H1 (cell line): ENCODE results near the gene TNFRSF1A. TPM values are rescaled to one million over a fixed set of nuclear protein-coding genes. Genes with fewer than 3 reads are reported as not detected.

Experiments used
- CTCF ChIA-PET: fragments of 300-600 bp; sonication (Branson Sonifier 250); formaldehyde crosslinking; loops from one replicate; lab custom pipeline; 2021; ENCODE audit not compliant: partially characterized antibody; lab: Charles Lee
- POLR2A ChIA-PET: fragments of 300-600 bp; sonication (Branson Sonifier 250); formaldehyde crosslinking; loops from one replicate; lab custom pipeline; 2021; ENCODE audit warnings: inconsistent platforms; ENCODE audit not compliant: partially characterized antibody; lab: Charles Lee
- DNase-seq, 2 experiments: peaks; one replicate each; pipeline versions ENCODE4 v3.0.0 to v3.0.0-alpha.2; 2010 to 2022; ENCODE audit warnings: low spot score in 2 of 2, low read depth in 1 of 2, mixed read lengths in 1 of 2
- FAIRE-seq: peaks from 2 replicates; lab custom pipeline; 2011; peaks lifted over from hg19 to GRCh38; lab: Jason Lieb, UNC
- H2AFZ ChIP-seq: 2 replicates; pipeline ENCODE4 v1.8.1; 2012; ENCODE audit warnings: low read length, inconsistent platforms
- H2AK5ac ChIP-seq: 2 replicates; pipeline ENCODE4 v1.6.1; 2013; ENCODE audit warnings: low read depth, low read length
- H2BK120ac ChIP-seq: replicated peaks from 2 replicates; pipeline ENCODE3; 2013; ENCODE audit warnings: low read depth, low read length, inconsistent platforms
- H2BK12ac ChIP-seq: 2 replicates; pipeline ENCODE4 v1.6.1; 2013; ENCODE audit warnings: low read depth, low read length
- H2BK15ac ChIP-seq: 2 replicates; pipeline ENCODE4 v1.6.1; 2013; ENCODE audit warnings: low read length
- H2BK20ac ChIP-seq: 2 replicates; pipeline ENCODE4 v1.6.1; 2013; ENCODE audit warnings: low read length
- H2BK5ac ChIP-seq: 2 replicates; pipeline ENCODE4 v1.6.1; 2013; ENCODE audit warnings: low read depth, low read length
- H3K14ac ChIP-seq: 2 replicates; pipeline ENCODE4 v1.6.1; 2013; ENCODE audit warnings: inconsistent platforms; ENCODE audit not compliant: insufficient read length
- H3K18ac ChIP-seq: 2 replicates; pipeline ENCODE4 v1.6.1; 2013; ENCODE audit warnings: low read length; ENCODE audit errors: extremely low read depth
- H3K23ac ChIP-seq: 2 replicates; pipeline ENCODE4 v1.6.1; 2013; ENCODE audit warnings: inconsistent platforms; ENCODE audit not compliant: insufficient read length
- H3K23me2 ChIP-seq: 2 replicates; pipeline ENCODE4 v1.6.1; 2013; ENCODE audit warnings: low read depth, low read length
- H3K27ac ChIP-seq: 2 replicates; pipeline ENCODE4 v1.6.1; 2011; ENCODE audit warnings: low read depth, low read length, inconsistent platforms
- H3K27me3 ChIP-seq, 4 experiments: replicated peaks in 1 of 4; 1 replicate in 1 of 4; 2 replicates in 3 of 4; pipeline versions ENCODE4 v1.6.1 to v1.8.1; 2011 to 2013; ENCODE audit warnings: low read length in 3 of 4, mild to moderate bottlenecking in 3 of 4, inconsistent platforms in 2 of 4, mixed read lengths in 2 of 4, moderate library complexity in 1 of 4; ENCODE audit not compliant: control insufficient read depth in 3 of 4, insufficient read depth in 3 of 4; ENCODE audit errors: extremely low read depth in 1 of 4
- H3K36me3 ChIP-seq, 4 experiments: 2 replicates each; pipeline versions ENCODE4 v1.6.1 to v1.8.1; 2011 to 2013; ENCODE audit warnings: mild to moderate bottlenecking in 4 of 4, low read length in 3 of 4, moderate library complexity in 2 of 4, control low read depth in 1 of 4, inconsistent platforms in 1 of 4; ENCODE audit not compliant: insufficient read depth in 4 of 4, control insufficient read depth in 2 of 4
- H3K4ac ChIP-seq: replicated peaks from 2 replicates; pipeline ENCODE3; 2013; ENCODE audit warnings: low read length, low read depth, mixed read lengths, inconsistent platforms; ENCODE audit not compliant: insufficient read length
- H3K4me1 ChIP-seq, 4 experiments: replicated peaks in 1 of 4; 1 replicate in 1 of 4; 2 replicates in 3 of 4; pipeline versions ENCODE4 v1.6.1 to v1.8.1; 2011 to 2013; ENCODE audit warnings: low read length in 3 of 4, inconsistent platforms in 2 of 4, mixed read lengths in 1 of 4; ENCODE audit not compliant: insufficient read depth in 4 of 4, control insufficient read depth in 3 of 4
- H3K4me2 ChIP-seq, 2 experiments: 2 replicates each; pipeline versions ENCODE4 v1.6.1 to v1.8.1; 2011 to 2013; ENCODE audit warnings: low read depth in 2 of 2, low read length in 2 of 2, control low read depth in 1 of 2, inconsistent platforms in 1 of 2, mild to moderate bottlenecking in 1 of 2; ENCODE audit not compliant: insufficient read depth in 1 of 2
- H3K4me3 ChIP-seq, 4 experiments: fragments of 200-600, 300-600 bp in 1 of 4; sonication (generic), shearing (Covaris generic), sonication (Bioruptor Twin) in 1 of 4; 2 replicates each; pipeline versions ENCODE4 v1.5.1 to v1.8.1; 2011 to 2016; ENCODE audit warnings: low read length in 4 of 4, low read depth in 3 of 4, control low read depth in 2 of 4, inconsistent platforms in 2 of 4, mild to moderate bottlenecking in 2 of 4, mixed read lengths in 1 of 4, moderate library complexity in 1 of 4; ENCODE audit not compliant: insufficient read depth in 2 of 4; ENCODE audit errors: extremely low read depth in 1 of 4
- H3K56ac ChIP-seq: replicated peaks from 2 replicates; pipeline ENCODE3; 2013; ENCODE audit warnings: low read depth, mild to moderate bottlenecking, mixed read lengths, low read length, inconsistent platforms; ENCODE audit not compliant: insufficient read length
- H3K79me1 ChIP-seq: 2 replicates; pipeline ENCODE4 v1.6.1; 2013; ENCODE audit warnings: low read depth, low read length, control low read depth
- H3K79me2 ChIP-seq, 2 experiments: 2 replicates each; pipeline versions ENCODE4 v1.6.1 to v1.8.1; 2012 to 2013; ENCODE audit warnings: low read length in 2 of 2, mild to moderate bottlenecking in 2 of 2, inconsistent platforms in 1 of 2; ENCODE audit not compliant: insufficient read depth in 2 of 2, control insufficient read depth in 1 of 2
- H3K9ac ChIP-seq, 4 experiments: replicated peaks in 1 of 4; 1 replicate in 1 of 4; 2 replicates in 3 of 4; pipeline versions ENCODE4 v1.6.1 to v1.8.1; 2011 to 2013; ENCODE audit warnings: low read depth in 3 of 4, low read length in 3 of 4, control low read depth in 2 of 4, mild to moderate bottlenecking in 2 of 4, moderate library complexity in 2 of 4, inconsistent platforms in 1 of 4; ENCODE audit errors: extremely low read depth in 1 of 4
- H3K9me3 ChIP-seq, 2 experiments: 2 replicates each; pipeline versions ENCODE4 v1.6.1 to v1.8.1; 2012 to 2013; ENCODE audit warnings: mild to moderate bottlenecking in 2 of 2, moderate library complexity in 2 of 2, control low read depth in 1 of 2, inconsistent platforms in 1 of 2, low read depth in 1 of 2, low read length in 1 of 2, mixed read lengths in 1 of 2; ENCODE audit not compliant: insufficient read depth in 2 of 2
- H4K20me1 ChIP-seq, 2 experiments: replicated peaks in 1 of 2; 2 replicates each; pipeline versions ENCODE3 to v1.8.1; 2011 to 2013; ENCODE audit warnings: inconsistent platforms in 2 of 2, low read length in 2 of 2, mild to moderate bottlenecking in 1 of 2; ENCODE audit not compliant: insufficient read depth in 2 of 2, control insufficient read depth in 1 of 2
- H4K5ac ChIP-seq: 2 replicates; pipeline ENCODE4 v1.6.1; 2013; ENCODE audit warnings: low read length, low read depth, mixed read lengths, inconsistent platforms; ENCODE audit not compliant: insufficient read length
- H4K8ac ChIP-seq: 2 replicates; pipeline ENCODE4 v1.8.0; 2013; ENCODE audit warnings: mild to moderate bottlenecking, moderate library complexity, low read length, inconsistent platforms; ENCODE audit not compliant: insufficient read depth; ENCODE audit errors: extremely low read depth
- H4K91ac ChIP-seq: replicated peaks from 2 replicates; pipeline ENCODE3; 2013; ENCODE audit warnings: low read length, mixed read lengths, inconsistent platforms; ENCODE audit not compliant: insufficient read length
- BCL11A ChIP-seq, 2 experiments: IDR thresholded peaks; one replicate each; pipeline ENCODE4 v1.6.1; 2011; ENCODE audit warnings: low read depth in 2 of 2, low read length in 2 of 2, mild to moderate bottlenecking in 2 of 2
- CREB1 ChIP-seq: IDR thresholded peaks from 2 replicates; pipeline ENCODE4 v1.6.1; 2012; ENCODE audit warnings: inconsistent platforms
- E2F6 ChIP-seq: IDR thresholded peaks from 2 replicates; pipeline ENCODE4 v1.6.1; 2012; ENCODE audit warnings: inconsistent platforms
- POLR2AphosphoS5 ChIP-seq: IDR thresholded peaks from 2 replicates; pipeline ENCODE4 v1.6.1; 2011; ENCODE audit warnings: low read depth, low read length
- TAF7 ChIP-seq: optimal IDR thresholded peaks from 2 replicates; pipeline ENCODE3; 2011; ENCODE audit warnings: low read depth, mild to moderate bottlenecking, inconsistent platforms, low read length, moderate library complexity, borderline replicate concordance
- TCF12 ChIP-seq: IDR thresholded peaks from 2 replicates; pipeline ENCODE4 v1.6.1; 2011; ENCODE audit warnings: low read depth, mild to moderate bottlenecking, low read length
- WGBS, 2 experiments: shearing (Covaris generic) in 1 of 2; methylation state at CpG; one replicate each; pipeline versions ENCODE4 v1.1.6 to v1.1.7; 2013 to 2015; ENCODE audit warnings: low lambda C conversion rate in 2 of 2, mixed read lengths in 2 of 2, inconsistent platforms in 1 of 2, low coverage in 1 of 2, missing lambda C conversion rate in 1 of 2; ENCODE audit not compliant: insufficient replicate concordance in 2 of 2, insufficient coverage in 1 of 2, insufficient read length in 1 of 2; ENCODE audit errors: extremely low coverage in 1 of 2, missing lambda C conversion rate in 1 of 2; 5-methylcytosine and 5-hydroxymethylcytosine counted together
- polyA plus RNA-seq, 7 experiments: library from polyadenylated mRNA; depleted of rRNA in 3 of 7; stranded (reverse) in 5 of 7; unstranded in 2 of 7; fragments of >200 nt in 5 of 7; fragments of 200-250 nt in 2 of 7; gene quantifications; 1 replicate in 5 of 7; 2 replicates in 1 of 7; 4 replicates in 1 of 7; pipeline versions ENCODE4 v1.2.1 to v1.2.3, GENCODE V29; 2011 to 2013; ENCODE audit warnings: missing spikeins in 2 of 7, mixed read lengths in 2 of 7
- total RNA-seq: library from RNA; stranded (reverse); fragmentation: NEBNext Ultra II Directional; extraction: Animal tissue kit (Norgen Biotek cat#: 25700); gene quantifications from 2 replicates; pipeline ENCODE4 v1.2.1, GENCODE V29; 2021

The TNFRSF1A gene
- total and polyA plus RNA-seq, 2 of the 8 experiments (the other 6 are each of a cell fraction or from before 2014, with no cell fraction given): 28.7 to 42.1 TPM

GRCh38 chr12:6279256-6279628 lies 62.6 kb downstream of the TNFRSF1A start:
- no peak overlapping the region for H2AFZ ChIP-seq
- H4K5ac ChIP-seq: no peak overlapping the region
- 94% methylated on average over 10 of the region's 12 CpGs; no CpG with 5 or more reads in 1 of the 2 experiments for WGBS, 2 experiments
- peaks cover 0 to 1% (median 0%) of the 10 kb centered on the region in 4 experiments; a peak in 2 of 7 replicates for H3K27me3 ChIP-seq
- DNase-seq (no peak), FAIRE-seq (no peak)
- no peak overlapping the region for H3K56ac ChIP-seq
- H4K8ac ChIP-seq: no peak overlapping the region
- 0 out of 2 replicates have a peak overlapping the region, but pooled peaks have one; percentile 17 for H2AK5ac ChIP-seq
- no peaks in the 10 kb centered on the region for H3K79me2 ChIP-seq
- no peak overlapping the region for H3K4ac ChIP-seq
- H3K14ac ChIP-seq: no peak overlapping the region
- no peak overlapping the region for H3K23ac ChIP-seq
- H3K79me1 ChIP-seq: no peaks in the 10 kb centered on the region
- POLR2A ChIA-PET: interaction anchor here (0.8 to 3.5 kb wide), 9 partner anchors 12 to 210 kb away, joined by 3 to 33 read pairs (median 5); partner anchors contain the start of gene CD9
- peak overlapping the region; percentile 5 for H2BK12ac ChIP-seq
- H3K4me1 ChIP-seq: peaks cover 13 to 28% (median 17%) of the 10 kb centered on the region in 4 experiments
- H4K20me1 ChIP-seq: no peaks in the 10 kb centered on the region
- no peaks in the 10 kb centered on the region for H3K9me3 ChIP-seq
- H3K27ac ChIP-seq: no peak overlapping the region
- H3K9ac ChIP-seq: no peak overlapping the region
- peak overlapping the region; percentile 40; the same call in 1 of the 2 replicates for H2BK20ac ChIP-seq
- CTCF ChIA-PET: interaction anchor here (0.6 to 10.4 kb wide), 26 partner anchors 8 to 368 kb away, joined by 3 to 433 read pairs (median 5); partner anchors contain the start of gene CD9
- no peaks in the 10 kb centered on the region for H3K36me3 ChIP-seq
- H3K18ac ChIP-seq: 0 out of 2 replicates have a peak overlapping the region, but pooled peaks have one; percentile 6
- peak overlapping the region in 1 of 2 experiments; percentile 45; a peak in 2 of 4 replicates for H3K4me2 ChIP-seq
- H4K91ac ChIP-seq: peak overlapping the region; percentile 2
- 0 out of 2 replicates have a peak overlapping the region, but pooled peaks have one; percentile 1 for H2BK5ac ChIP-seq
- H2BK15ac ChIP-seq: peak overlapping the region; percentile 84; the same call in 1 of the 2 replicates
- peaks cover 2% of the 10 kb centered on the region for H3K23me2 ChIP-seq
- no peak overlapping the region for H2BK120ac ChIP-seq
- TF ChIP-seq TAF7 (no peak), E2F6 (no peak), BCL11A (IDR thresholded peaks at IDR 0.05; ENCODE audit: low read depth in 2 of 2, low read length in 2 of 2) (no peak), POLR2AphosphoS5 (no peak), CREB1 (no peak), TCF12 (no peak)
- peak overlapping the region in 1 of 4 experiments; percentile 64; a peak in 1 of 8 replicates for H3K4me3 ChIP-seq
